ENCODE data around the gene IL17B. TPM values are rescaled to one million over a fixed set of nuclear protein-coding genes. Genes with fewer than 3 reads are reported as not detected.

The IL17B gene
- total and polyA plus RNA-seq, 2 of the 13 experiments (the other 11 are each of a cell fraction or from before 2014, with no cell fraction given), result 0.29 to 2.6 TPM

DNA sequence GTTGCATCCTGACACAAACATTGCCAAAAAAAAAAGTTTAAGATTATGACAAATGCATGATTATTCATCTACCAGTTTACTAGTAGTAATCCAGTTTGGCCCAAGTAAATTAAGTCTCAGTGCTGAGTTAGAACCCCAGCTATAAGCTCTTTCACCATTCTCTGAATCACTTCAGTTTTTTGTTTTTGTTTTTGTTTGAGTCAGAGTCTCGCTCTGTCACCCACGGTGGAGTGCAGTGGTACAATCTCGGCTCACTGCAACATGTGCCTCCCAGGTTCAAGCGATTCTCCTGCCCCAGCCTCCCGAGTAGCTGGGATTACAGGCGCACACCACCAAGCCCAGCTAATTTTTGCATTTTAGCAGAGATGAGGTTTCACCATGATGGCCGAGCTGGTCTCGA, 22.7 kb downstream of the IL17B start (continued):
- TF ChIP-seq CHD4 (IDR thresholded peaks at IDR 0.05; ENCODE audit: borderline replicate concordance, low read length) (no peak), ZNF607 (CRISPR knock-in tag; IDR thresholded peaks at IDR 0.05; ENCODE audit: borderline replicate concordance) (no peak), BRD4 (CRISPR knock-in tag; IDR thresholded peaks at IDR 0.05) (no peak)

DNA sequence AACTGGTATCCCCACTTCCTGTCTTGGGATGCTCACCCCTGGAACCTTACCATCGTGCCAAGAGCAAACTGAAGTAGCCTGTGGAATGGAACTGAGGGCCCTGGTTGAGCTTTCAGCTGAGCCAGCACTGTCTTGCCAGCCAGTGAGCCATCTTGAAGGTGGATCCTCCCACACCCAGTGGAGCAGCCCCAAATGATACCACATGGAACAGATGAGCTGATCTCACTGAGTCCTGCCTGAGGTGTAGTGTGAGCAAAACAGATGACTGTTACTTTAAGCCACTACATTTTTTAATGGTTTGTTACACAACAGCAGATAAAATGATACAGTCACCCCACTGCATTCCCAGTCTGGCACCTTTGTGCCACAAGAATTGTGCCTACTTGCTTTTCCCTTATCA, 23.4 kb downstream of the IL17B start:
- WGBS (ENCODE audit: low lambda C conversion rate), result 100% methylated on average over 1 of the region's 1 CpG
- no peak overlapping the region for H3K4me3 ChIP-seq (replicated peaks in 1 of 3; ENCODE audit: insufficient read depth in 1 of 3, low read depth in 2 of 3, low read length in 3 of 3)
- BruUV-seq (replicated peaks), result no TSS peak
- intact Hi-C loops (cut with micrococcal nuclease; ENCODE audit: unreplicated experiment), result no loop called here
- TF ChIP-seq, protein P1, sequence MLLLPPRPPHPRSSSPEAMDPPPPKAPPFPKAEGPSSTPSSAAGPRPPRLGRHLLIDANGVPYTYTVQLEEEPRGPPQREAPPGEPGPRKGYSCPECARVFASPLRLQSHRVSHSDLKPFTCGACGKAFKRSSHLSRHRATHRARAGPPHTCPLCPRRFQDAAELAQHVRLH (CRISPR knock-in tag; IDR thresholded peaks at IDR 0.05; ENCODE audit: borderline replicate concordance, low read depth), result no peak
- no peak for TF ChIP-seq NFRKB (IDR thresholded peaks at IDR 0.05)
- no peak for TF ChIP-seq ZFP82 (CRISPR knock-in tag; IDR thresholded peaks at IDR 0.05; ENCODE audit: borderline replicate concordance)
- TF ChIP-seq, protein P2, sequence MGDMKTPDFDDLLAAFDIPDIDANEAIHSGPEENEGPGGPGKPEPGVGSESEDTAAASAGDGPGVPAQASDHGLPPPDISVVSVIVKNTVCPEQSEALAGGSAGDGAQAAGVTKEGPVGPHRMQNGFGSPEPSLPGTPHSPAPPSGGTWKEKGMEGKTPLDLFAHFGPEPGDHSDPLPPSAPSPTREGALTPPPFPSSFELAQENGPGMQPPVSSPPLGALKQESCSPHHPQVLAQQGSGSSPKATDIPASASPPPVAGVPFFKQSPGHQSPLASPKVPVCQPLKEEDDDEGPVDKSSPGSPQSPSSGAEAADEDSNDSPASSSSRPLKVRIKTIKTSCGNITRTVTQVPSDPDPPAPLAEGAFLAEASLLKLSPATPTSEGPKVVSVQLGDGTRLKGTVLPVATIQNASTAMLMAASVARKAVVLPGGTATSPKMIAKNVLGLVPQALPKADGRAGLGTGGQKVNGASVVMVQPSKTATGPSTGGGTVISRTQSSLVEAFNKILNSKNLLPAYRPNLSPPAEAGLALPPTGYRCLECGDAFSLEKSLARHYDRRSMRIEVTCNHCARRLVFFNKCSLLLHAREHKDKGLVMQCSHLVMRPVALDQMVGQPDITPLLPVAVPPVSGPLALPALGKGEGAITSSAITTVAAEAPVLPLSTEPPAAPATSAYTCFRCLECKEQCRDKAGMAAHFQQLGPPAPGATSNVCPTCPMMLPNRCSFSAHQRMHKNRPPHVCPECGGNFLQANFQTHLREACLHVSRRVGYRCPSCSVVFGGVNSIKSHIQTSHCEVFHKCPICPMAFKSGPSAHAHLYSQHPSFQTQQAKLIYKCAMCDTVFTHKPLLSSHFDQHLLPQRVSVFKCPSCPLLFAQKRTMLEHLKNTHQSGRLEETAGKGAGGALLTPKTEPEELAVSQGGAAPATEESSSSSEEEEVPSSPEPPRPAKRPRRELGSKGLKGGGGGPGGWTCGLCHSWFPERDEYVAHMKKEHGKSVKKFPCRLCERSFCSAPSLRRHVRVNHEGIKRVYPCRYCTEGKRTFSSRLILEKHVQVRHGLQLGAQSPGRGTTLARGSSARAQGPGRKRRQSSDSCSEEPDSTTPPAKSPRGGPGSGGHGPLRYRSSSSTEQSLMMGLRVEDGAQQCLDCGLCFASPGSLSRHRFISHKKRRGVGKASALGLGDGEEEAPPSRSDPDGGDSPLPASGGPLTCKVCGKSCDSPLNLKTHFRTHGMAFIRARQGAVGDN (CRISPR knock-in tag; IDR thresholded peaks at IDR 0.05), result no peak
- no peak for TF ChIP-seq ZBTB21 (CRISPR knock-in tag; IDR thresholded peaks at IDR 0.05)
- TF ChIP-seq ZNF12 (CRISPR knock-in tag; IDR thresholded peaks at IDR 0.05), result no peak
- no peak for TF ChIP-seq CAMTA2 (CRISPR knock-in tag; IDR thresholded peaks at IDR 0.05; ENCODE audit: borderline replicate concordance)
- TF ChIP-seq MAFK (conservative IDR thresholded peaks at IDR 0.05 in 1 of 2, IDR thresholded peaks at IDR 0.05 in 1 of 2; ENCODE audit: low read length in 2 of 2), result no peak
- TF ChIP-seq SAFB2 (CRISPR knock-in tag; IDR thresholded peaks at IDR 0.05; ENCODE audit: borderline replicate concordance, low read depth), result no peak
- peaks cover 17% of the 10 kb centered on the region for H3K4me1 ChIP-seq (ENCODE audit: insufficient read depth, low read length)
- ATAC-seq (no peak), FAIRE-seq (no peak), DNase-seq (ENCODE audit: low spot score) (no peak)
- ChIA-PET POLR2A (interaction anchor here (1.3 to 3.8 kb wide), 2 partner anchors 10 to 35 kb away, joined by 5 to 32 read pairs; partner anchors contain the start of gene GRPEL2), CTCF (ENCODE audit: low intra/inter-chr PET ratio, low total read pairs) (no interaction called here)
- H3K79me2 ChIP-seq (ENCODE audit: insufficient read depth, low read length), result no peaks in the 10 kb centered on the region
- peaks cover 7 to 29% of the 10 kb centered on the region in 2 experiments for H3K36me3 ChIP-seq (replicated peaks in 1 of 2; ENCODE audit: control insufficient read depth in 1 of 2, insufficient read depth in 2 of 2, low read length in 2 of 2)
- no peaks in the 10 kb centered on the region for H3K9me3 ChIP-seq (ENCODE audit: low read length)
- H4K20me1 ChIP-seq (ENCODE audit: insufficient read depth, low read length), result 0 out of 2 replicates have a peak, but pooled peaks cover 4% of the 10 kb centered on the region
- no peak overlapping the region for H3K27ac ChIP-seq (ENCODE audit: extremely low read length, insufficient read depth, low read length)
- H2AFZ ChIP-seq (ENCODE audit: low read length), result no peak overlapping the region
- in situ Hi-C loops (cut with HindIII; ENCODE audit: extremely low pct_ligation_motif_present, low pct_unique_long_range_greater_than_20kb), result no loop called here
- H3K9ac ChIP-seq (ENCODE audit: insufficient read depth, low read depth, low read length), result no peak overlapping the region
- H3K27me3 ChIP-seq (ENCODE audit: control insufficient read depth in 1 of 2, insufficient read depth in 2 of 2, low read length in 2 of 2), result no peaks in the 10 kb centered on the region
- no peak overlapping the region for H3K4me2 ChIP-seq (ENCODE audit: low read depth, low read length)
